OCI-LY7 (cell line): ENCODE measurements around the gene SLC44A4.

Experiments used
- EZH2phosphoT487 ChIP-seq: fragments of 200-600 bp; sonication (generic); IDR thresholded peaks from 2 replicates; pipeline ENCODE4 v1.6.1; 2018; ENCODE audit warnings: low read depth, borderline replicate concordance, mild to moderate bottlenecking, mixed run types, antibody characterized with exemption, low read length, moderate library complexity, mixed read lengths
- TF ChIP-seq, protein P1 (sequence below): fragments of 200-600 bp; sonication (generic); conservative IDR thresholded peaks from 2 replicates; pipeline ENCODE4 v1.5.1; 2014; ENCODE audit warnings: mild to moderate bottlenecking, antibody characterized with exemption, low read length, moderate library complexity, mixed read lengths

DNA sequence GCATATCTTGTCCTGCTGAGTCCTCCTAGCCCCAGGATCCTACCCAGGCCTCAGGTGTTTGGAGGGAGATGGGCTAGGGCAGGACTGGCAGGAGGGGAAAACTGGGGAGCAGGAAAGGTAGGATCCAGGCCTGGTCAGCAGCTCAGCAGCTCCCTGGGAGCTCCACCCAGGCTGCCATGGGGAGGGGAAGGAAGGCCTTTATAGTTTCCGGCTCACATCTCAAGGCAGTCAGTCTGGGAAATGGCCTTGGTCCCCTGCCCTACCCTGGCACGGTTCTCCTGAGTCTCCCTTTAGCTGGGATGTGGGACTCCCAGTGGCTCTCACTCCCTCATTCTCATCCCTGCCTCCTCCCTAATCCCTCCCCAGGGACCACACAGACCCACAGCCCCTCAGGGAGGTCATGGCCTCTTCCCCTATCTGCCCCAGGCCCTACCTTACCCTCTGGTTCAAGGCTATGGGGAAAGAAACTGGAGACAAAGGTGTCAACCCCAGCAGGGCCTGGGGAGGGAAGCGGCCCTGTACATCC is 1.6 kb downstream of the SLC44A4 start:
- TF ChIP-seq, protein P1, sequence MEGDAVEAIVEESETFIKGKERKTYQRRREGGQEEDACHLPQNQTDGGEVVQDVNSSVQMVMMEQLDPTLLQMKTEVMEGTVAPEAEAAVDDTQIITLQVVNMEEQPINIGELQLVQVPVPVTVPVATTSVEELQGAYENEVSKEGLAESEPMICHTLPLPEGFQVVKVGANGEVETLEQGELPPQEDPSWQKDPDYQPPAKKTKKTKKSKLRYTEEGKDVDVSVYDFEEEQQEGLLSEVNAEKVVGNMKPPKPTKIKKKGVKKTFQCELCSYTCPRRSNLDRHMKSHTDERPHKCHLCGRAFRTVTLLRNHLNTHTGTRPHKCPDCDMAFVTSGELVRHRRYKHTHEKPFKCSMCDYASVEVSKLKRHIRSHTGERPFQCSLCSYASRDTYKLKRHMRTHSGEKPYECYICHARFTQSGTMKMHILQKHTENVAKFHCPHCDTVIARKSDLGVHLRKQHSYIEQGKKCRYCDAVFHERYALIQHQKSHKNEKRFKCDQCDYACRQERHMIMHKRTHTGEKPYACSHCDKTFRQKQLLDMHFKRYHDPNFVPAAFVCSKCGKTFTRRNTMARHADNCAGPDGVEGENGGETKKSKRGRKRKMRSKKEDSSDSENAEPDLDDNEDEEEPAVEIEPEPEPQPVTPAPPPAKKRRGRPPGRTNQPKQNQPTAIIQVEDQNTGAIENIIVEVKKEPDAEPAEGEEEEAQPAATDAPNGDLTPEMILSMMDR, result no peak
- no peak for TF ChIP-seq EZH2phosphoT487
